Type B pancreatic cell (in vitro differentiated cells): ENCODE measurements around the gene RAI1. TPM values are rescaled to one million over a fixed set of nuclear protein-coding genes. Genes with fewer than 3 reads are reported as not detected.

Experiments
- DNase-seq: peaks from one replicate; pipeline ENCODE4 v3.0.0; 2021; ENCODE audit warnings: mixed read lengths; ENCODE audit not compliant: unreplicated experiment; ENCODE audit errors: extremely low spot score
- H3K27ac Mint-ChIP-seq: 2 replicates; pipeline ENCODE4 v1.8.0; 2021; ENCODE audit warnings: mild to moderate bottlenecking, mixed read lengths
- H3K27me3 Mint-ChIP-seq: 2 replicates; pipeline ENCODE4 v1.8.0; 2021; ENCODE audit warnings: mixed read lengths
- H3K36me3 Mint-ChIP-seq: 2 replicates; pipeline ENCODE4 v1.8.0; 2021; ENCODE audit warnings: mixed read lengths
- H3K4me1 Mint-ChIP-seq: one replicate; pipeline ENCODE4 v1.8.0; 2021; ENCODE audit warnings: mixed read lengths; ENCODE audit not compliant: unreplicated experiment
- H3K4me3 Mint-ChIP-seq: 2 replicates; pipeline ENCODE4 v1.8.0; 2021; ENCODE audit warnings: mild to moderate bottlenecking, mixed read lengths
- H3K9me3 Mint-ChIP-seq: 2 replicates; pipeline ENCODE4 v1.8.0; 2021; ENCODE audit warnings: mixed read lengths
- total RNA-seq: library from RNA; stranded (reverse); gene quantifications from 2 replicates; pipeline ENCODE4 v1.2.1, GENCODE V29; 2021; ENCODE audit warnings: low replicate concordance
- TF ChIP-seq, protein P1 (sequence below): fragments of 200-600 bp; sonication (generic); conservative IDR thresholded peaks from 2 replicates; pipeline ENCODE4 v1.5.0; 2021; ENCODE audit warnings: antibody characterized with exemption, mild to moderate bottlenecking

The RAI1 gene
- total RNA-seq, 1 donor from 2014 or later, result 61.1 TPM

- no peaks in the 10 kb centered on the region for H3K36me3 Mint-ChIP-seq
- DNase-seq, result no peak
- H3K9me3 Mint-ChIP-seq, result no peaks in the 10 kb centered on the region
- TF ChIP-seq, protein P1, sequence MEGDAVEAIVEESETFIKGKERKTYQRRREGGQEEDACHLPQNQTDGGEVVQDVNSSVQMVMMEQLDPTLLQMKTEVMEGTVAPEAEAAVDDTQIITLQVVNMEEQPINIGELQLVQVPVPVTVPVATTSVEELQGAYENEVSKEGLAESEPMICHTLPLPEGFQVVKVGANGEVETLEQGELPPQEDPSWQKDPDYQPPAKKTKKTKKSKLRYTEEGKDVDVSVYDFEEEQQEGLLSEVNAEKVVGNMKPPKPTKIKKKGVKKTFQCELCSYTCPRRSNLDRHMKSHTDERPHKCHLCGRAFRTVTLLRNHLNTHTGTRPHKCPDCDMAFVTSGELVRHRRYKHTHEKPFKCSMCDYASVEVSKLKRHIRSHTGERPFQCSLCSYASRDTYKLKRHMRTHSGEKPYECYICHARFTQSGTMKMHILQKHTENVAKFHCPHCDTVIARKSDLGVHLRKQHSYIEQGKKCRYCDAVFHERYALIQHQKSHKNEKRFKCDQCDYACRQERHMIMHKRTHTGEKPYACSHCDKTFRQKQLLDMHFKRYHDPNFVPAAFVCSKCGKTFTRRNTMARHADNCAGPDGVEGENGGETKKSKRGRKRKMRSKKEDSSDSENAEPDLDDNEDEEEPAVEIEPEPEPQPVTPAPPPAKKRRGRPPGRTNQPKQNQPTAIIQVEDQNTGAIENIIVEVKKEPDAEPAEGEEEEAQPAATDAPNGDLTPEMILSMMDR, result no peak
- peak overlapping the region; percentile 99 for H3K27ac Mint-ChIP-seq
- H3K4me3 Mint-ChIP-seq, result peak overlapping the region; percentile 88
- H3K4me1 Mint-ChIP-seq, result peaks cover 73% of the 10 kb centered on the region
- no peaks in the 10 kb centered on the region for H3K27me3 Mint-ChIP-seq
Observed at GRCh38 chr17:17693253-17694168, 12.3 kb downstream of the RAI1 start.

DNA sequence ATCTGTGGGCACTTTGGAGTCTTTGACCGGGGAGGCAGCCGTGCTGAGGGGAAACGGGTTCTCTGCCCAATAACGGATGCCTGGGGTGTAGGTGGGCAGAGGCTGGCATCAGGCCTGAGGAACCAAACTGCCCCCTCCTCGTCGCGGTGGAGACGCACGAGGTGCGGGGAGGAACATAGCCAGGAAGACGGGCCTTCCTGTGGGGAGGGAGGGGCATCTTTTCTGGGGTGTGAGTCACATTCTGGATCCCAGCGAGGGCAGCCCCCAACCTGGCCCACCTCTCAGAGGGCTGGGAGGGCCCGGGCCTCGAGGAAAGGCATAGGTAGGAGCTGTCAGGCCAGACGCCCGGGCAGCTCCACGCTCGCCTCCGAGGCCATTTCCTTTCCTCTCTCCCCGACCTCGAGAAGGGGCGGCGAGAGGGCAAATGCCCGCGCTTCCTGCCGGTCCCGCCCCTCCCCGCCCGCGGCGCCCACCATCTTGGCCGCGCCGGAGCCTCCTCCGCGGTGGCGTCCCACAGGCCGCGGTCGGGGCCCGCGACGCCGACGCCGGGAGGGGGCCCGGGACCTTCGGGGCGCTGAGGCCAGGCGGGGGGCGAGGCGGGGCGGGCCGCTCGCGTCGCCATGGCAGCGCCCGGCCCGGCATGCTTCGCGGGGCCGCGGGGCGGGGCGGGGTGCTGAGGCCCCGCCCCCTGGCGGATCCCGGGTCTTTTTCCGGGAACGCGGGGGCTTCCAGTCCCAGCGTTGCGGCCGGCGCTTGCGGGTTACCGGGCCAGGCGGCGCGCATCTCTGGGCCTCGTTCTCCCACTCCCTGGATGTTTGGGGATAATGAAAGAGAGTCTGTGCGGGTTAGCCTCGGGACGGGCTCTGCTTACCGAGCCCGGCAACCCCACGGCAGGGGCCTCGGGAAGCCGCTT lies 13.2 kb downstream of the RAI1 start:
- H3K27ac Mint-ChIP-seq, result peak overlapping the region; percentile 99
- TF ChIP-seq, protein P1, result no peak
- H3K9me3 Mint-ChIP-seq, result no peaks in the 10 kb centered on the region
- no peaks in the 10 kb centered on the region for H3K36me3 Mint-ChIP-seq
- H3K27me3 Mint-ChIP-seq, result no peaks in the 10 kb centered on the region
- peak overlapping the region; percentile 88 for H3K4me3 Mint-ChIP-seq
- peak; percentile 79 for DNase-seq
- peaks cover 77% of the 10 kb centered on the region for H3K4me1 Mint-ChIP-seq

DNA sequence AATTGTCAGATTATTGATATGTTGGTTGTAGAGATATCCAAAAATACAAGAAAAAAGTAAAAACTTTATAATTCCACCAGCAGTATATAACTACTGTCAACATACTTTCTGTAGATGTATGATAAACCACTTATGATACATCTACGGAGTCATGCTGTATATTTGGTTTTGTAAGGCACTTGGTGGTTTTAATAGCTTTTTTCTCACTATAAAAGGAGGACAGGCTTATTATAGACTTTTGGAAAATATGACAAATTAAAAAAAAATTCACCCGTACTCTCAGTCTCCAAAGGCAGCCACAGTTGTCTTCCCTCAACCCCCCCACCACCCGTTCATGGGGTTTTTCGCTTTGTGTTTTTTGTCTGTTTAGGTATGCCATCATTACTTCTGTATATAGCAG lies 14.8 kb downstream of the RAI1 start:
- peaks cover 4% of the 10 kb centered on the region for H3K27me3 Mint-ChIP-seq

DNA sequence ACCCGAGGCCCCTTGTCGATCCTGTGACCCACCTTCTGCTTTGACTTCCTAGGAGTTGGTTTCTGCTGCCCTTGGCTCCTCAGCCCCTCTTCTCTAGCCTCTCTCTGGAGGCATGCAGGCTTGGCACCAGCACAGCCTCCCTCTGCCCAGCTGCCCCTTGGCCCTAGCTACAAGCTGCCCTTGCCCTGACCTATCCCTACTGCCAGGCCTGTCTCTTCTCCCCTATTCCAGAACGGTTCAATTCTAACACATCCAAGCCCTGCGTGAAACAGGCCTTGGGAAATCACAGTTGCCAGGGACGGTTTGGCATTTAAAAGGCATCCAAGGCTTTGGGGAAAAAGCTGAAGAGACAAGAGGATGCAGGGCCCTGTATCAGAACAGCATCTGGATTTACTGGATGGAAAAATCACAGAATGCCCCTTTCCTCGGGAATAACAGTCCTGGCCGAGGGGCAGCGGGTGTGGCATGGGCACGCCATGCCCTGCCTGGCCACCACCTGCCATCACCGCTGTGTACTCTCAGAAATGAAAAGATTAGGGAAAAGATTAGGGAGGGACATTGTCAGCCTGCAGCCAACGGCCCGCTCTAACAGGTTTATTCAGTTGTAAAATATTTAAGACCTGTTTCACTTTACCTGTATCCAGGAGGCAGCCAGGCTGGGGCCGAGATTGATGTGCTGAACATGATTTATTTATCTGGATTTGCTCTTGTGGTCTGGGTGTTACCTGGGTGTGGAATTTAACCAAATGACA lies 15.8 kb downstream of the RAI1 start:
- peak overlapping the region; percentile 96 for H3K27ac Mint-ChIP-seq
- no peaks in the 10 kb centered on the region for H3K36me3 Mint-ChIP-seq
- no peak for DNase-seq
- H3K4me3 Mint-ChIP-seq, result peak overlapping the region; percentile 77
- no peaks in the 10 kb centered on the region for H3K9me3 Mint-ChIP-seq
- peaks cover 77% of the 10 kb centered on the region for H3K4me1 Mint-ChIP-seq
- H3K27me3 Mint-ChIP-seq, result peaks cover 4% of the 10 kb centered on the region
- TF ChIP-seq, protein P1, result no peak

More for the DNA sequence above, 14.8 kb downstream of the RAI1 start:
- Mint-ChIP-seq H3K36me3 (no peaks in the 10 kb centered on the region), H3K27ac (peak overlapping the region; percentile 96), H3K9me3 (no peaks in the 10 kb centered on the region), H3K4me1 (peaks cover 78% of the 10 kb centered on the region), H3K4me3 (peak overlapping the region; percentile 87)
- DNase-seq, result no peak
- TF ChIP-seq, protein P1, result no peak

DNA sequence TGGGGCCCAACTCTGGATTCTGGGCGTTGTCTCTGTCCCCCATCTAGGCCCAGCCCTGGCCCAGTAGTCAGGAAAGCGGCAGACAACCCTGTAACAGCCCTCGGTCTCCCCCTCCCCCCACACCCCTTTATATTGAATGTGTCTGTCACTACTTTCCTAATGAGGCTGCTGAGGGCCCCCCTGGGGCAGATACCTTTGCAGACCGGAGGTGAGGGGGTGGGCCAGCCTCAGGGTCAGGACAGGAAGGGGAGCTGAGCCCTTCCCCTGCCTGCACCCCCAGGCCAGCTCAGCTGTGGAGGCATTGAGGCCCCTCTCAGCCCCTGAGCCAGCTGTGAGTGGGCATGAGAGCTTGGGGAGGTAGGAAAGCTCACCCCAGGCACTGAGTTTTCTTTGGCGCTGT lies 17.1 kb downstream of the RAI1 start:
- DNase-seq, result no peak
- peak overlapping the region; percentile 86 for H3K4me3 Mint-ChIP-seq
- peaks cover 4% of the 10 kb centered on the region for H3K36me3 Mint-ChIP-seq
- H3K4me1 Mint-ChIP-seq, result peaks cover 72% of the 10 kb centered on the region
- peak overlapping the region; percentile 96 for H3K27ac Mint-ChIP-seq
- H3K27me3 Mint-ChIP-seq, result peaks cover 4% of the 10 kb centered on the region
- H3K9me3 Mint-ChIP-seq, result no peaks in the 10 kb centered on the region
- TF ChIP-seq, protein P1, result no peak
